ENCODE results near the gene CA10.

DNA sequence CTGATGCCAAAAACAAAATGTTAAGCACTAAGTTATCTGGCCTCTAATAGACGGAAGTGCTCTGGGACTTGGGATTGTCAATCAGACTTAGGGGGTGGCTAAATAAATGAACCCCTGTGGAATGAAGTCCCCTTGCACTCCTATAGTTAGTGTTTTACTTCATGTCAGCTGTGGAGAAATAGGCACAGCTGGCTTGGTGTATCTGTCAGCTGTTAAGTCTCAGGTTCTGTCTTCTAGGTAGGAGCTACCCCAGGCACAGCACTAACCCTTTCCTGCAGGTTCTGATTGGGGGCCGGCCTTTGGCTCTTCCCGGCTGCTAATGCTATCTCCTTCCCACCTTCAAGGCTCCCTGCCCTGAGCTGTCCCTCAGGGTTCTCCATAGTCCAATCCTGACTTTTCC is 487.6 kb downstream of the CA10 start:
- no peak for TF ChIP-seq POLR2A (IDR thresholded peaks at IDR 0.05)
- TF ChIP-seq, protein P1, sequence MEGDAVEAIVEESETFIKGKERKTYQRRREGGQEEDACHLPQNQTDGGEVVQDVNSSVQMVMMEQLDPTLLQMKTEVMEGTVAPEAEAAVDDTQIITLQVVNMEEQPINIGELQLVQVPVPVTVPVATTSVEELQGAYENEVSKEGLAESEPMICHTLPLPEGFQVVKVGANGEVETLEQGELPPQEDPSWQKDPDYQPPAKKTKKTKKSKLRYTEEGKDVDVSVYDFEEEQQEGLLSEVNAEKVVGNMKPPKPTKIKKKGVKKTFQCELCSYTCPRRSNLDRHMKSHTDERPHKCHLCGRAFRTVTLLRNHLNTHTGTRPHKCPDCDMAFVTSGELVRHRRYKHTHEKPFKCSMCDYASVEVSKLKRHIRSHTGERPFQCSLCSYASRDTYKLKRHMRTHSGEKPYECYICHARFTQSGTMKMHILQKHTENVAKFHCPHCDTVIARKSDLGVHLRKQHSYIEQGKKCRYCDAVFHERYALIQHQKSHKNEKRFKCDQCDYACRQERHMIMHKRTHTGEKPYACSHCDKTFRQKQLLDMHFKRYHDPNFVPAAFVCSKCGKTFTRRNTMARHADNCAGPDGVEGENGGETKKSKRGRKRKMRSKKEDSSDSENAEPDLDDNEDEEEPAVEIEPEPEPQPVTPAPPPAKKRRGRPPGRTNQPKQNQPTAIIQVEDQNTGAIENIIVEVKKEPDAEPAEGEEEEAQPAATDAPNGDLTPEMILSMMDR (IDR thresholded peaks at IDR 0.05) = no peak
